ENCODE measurements around the gene FAM13A.

FAM13A gene

DNA sequence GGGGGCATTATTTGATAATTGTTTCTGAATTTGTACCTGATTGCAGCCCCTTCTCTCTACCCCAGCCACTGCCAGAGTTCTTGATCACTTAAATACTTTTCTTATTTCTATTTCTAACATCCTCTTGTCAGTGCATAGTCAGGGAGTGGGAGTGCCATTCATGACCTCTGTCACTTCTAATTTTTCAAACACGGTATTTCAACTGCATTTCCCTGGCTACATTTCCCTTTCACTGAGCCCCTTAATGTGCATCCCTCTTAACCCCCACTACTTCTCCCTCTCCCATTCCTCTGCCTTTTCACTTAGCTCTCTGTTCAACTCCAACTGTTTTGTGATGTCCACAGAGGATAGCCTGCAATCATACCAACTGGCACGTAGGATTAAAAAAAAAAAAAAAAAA is 231.1 kb downstream of the FAM13A start:
- no peak for DNase-seq (ENCODE audit: low read depth)
- TF ChIP-seq, protein P1, sequence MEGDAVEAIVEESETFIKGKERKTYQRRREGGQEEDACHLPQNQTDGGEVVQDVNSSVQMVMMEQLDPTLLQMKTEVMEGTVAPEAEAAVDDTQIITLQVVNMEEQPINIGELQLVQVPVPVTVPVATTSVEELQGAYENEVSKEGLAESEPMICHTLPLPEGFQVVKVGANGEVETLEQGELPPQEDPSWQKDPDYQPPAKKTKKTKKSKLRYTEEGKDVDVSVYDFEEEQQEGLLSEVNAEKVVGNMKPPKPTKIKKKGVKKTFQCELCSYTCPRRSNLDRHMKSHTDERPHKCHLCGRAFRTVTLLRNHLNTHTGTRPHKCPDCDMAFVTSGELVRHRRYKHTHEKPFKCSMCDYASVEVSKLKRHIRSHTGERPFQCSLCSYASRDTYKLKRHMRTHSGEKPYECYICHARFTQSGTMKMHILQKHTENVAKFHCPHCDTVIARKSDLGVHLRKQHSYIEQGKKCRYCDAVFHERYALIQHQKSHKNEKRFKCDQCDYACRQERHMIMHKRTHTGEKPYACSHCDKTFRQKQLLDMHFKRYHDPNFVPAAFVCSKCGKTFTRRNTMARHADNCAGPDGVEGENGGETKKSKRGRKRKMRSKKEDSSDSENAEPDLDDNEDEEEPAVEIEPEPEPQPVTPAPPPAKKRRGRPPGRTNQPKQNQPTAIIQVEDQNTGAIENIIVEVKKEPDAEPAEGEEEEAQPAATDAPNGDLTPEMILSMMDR (IDR thresholded peaks at IDR 0.05; ENCODE audit: insufficient read depth, low read depth, low read length, missing control alignments), result no peak
- no peak overlapping the region for H3K4me3 ChIP-seq (ENCODE audit: low read length)

DNA sequence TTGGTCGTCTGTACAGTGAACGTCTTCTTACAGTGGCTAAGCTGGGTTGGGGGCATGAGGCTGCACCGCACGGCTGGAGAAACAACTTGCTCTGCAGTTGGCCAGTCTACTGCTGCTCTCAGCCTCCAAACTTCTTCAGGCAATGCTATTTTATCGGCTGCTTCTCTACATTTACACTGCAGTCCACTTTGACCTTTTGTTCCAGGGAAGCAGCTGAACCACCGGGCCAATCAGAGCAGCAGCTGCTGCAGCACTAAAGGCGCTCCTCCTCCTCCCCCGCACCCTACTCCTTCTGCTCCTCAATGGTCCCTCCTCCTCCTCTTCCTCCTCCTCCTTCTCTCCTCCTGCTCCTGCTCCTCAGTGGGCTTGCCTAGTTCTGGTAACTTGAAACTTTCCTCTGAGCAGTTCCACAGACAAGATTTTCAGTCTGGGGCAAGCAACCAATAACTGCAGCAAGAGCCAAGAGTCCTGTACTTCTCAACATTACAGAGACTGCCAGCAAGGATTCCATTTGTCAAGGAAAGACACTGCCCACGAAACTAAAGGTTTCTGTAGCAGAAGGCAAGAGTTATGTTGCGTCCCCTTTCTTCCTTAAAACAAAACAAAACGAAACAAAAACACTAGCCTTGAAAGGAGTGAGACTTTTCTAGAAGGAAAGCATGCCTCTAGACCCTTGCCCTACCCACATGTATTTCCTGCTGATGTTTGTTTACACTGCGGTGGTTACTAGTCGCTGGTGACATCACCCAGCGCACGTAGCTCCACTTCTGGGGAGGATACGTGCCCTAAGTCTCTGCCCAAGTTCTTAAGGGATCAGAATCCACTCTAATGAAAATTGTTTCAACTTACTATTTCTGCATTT is 233.7 kb downstream of the FAM13A start:
- TF ChIP-seq, protein P1 (IDR thresholded peaks at IDR 0.05; ENCODE audit: insufficient read depth, low read depth, low read length, missing control alignments), result no peak
- peak; percentile 93 for DNase-seq (ENCODE audit: low read depth)
- H3K4me3 ChIP-seq (ENCODE audit: low read length), result peak overlapping the region; percentile 73

DNA sequence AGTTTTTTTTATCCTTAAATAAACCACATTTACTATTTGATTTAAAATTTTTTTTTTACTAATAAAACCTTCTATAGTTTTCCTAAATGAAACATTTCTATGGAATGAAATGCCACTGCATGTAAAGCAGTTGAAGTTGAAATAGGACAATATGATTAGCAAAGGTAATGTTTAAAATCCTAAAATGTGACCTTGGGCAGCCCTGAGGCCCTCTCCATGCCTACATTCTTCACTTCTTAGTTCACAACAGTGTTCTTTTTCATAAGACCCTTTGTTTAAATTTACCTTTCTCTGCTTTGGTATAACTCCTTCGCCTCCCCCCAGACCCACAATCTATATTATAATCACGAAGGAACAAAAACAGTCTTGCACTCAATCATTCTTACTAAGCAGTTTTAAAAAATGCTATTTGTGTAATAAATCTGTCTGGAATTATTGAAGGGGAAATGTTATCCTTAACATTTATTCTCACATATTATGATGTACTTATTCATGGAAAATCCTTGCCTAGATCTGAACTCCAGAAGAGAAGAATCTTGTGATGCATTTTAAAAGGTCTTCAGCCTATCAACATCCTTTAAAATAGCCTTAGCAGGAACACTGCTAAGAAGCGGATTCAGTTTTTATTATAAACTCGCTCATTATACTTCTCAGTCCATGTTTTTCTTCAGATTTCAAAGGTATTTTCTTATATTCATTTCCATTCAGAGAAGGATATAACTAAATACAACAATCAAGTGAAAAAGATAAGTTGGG is 234.8 kb downstream of the FAM13A start:
- no peak for DNase-seq (ENCODE audit: low read depth)
- peak overlapping the region; percentile 73 for H3K4me3 ChIP-seq (ENCODE audit: low read length)
- TF ChIP-seq, protein P1 (IDR thresholded peaks at IDR 0.05; ENCODE audit: insufficient read depth, low read depth, low read length, missing control alignments), result no peak

DNA sequence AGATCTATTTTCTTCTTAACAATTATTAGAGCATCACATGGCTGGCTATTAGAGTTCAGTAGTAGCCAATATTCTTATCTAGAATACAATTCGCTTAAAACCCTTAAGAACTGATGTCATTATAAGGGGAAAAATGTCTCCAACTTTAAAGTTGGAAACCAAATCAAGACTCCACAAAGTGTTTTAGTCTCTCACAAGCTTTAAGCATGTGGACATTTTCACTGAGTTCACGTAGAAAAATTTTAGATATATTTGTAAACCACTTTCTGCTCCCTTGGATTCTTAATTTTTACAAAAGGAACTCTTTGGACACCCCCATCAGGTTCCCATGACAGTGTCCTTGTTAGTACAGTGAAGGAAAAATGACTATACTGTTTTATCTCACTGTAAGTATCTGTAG is 235.5 kb downstream of the FAM13A start:
- DNase-seq (ENCODE audit: low read depth), result no peak
- peak overlapping the region; percentile 73 for H3K4me3 ChIP-seq (ENCODE audit: low read length)
- TF ChIP-seq, protein P1 (IDR thresholded peaks at IDR 0.05; ENCODE audit: insufficient read depth, low read depth, low read length, missing control alignments), result no peak

DNA sequence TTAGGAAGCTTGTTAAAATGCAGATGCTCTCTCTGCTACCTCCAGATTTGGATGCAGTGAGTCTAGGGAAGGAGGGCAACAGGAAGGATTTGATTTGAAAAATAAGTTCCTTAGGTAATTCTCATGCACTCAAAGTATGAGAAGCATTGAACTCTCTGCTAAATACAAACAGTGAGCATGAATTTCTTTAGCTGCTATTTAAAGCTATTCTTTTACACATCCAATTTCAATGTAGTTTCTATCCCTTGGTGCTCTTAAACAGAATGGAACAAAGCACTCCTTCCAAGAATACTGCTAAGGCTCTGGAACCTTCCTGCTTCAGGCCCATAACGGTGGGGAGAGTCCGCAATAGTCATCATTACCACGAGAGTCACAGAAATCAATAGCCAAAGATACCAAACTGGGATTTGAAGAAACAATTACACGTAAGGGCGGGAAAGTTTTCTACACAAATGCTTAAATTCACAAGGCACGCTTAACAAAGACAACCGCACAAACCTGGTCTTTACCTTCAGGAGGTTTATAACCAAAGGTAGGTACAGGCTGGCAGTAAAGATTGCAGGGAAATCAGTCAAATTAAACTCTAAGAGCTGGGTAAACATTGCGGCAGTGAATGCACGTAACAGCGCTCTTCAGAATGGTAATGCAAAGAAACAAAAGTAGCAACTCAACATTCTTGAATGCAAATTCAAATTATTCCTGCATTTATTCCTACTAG is 236.1 kb downstream of the FAM13A start:
- TF ChIP-seq, protein P1 (IDR thresholded peaks at IDR 0.05; ENCODE audit: insufficient read depth, low read depth, low read length, missing control alignments), result no peak
- peak overlapping the region; percentile 73 for H3K4me3 ChIP-seq (ENCODE audit: low read length)
- peak; percentile 11 for DNase-seq (ENCODE audit: low read depth)

DNA sequence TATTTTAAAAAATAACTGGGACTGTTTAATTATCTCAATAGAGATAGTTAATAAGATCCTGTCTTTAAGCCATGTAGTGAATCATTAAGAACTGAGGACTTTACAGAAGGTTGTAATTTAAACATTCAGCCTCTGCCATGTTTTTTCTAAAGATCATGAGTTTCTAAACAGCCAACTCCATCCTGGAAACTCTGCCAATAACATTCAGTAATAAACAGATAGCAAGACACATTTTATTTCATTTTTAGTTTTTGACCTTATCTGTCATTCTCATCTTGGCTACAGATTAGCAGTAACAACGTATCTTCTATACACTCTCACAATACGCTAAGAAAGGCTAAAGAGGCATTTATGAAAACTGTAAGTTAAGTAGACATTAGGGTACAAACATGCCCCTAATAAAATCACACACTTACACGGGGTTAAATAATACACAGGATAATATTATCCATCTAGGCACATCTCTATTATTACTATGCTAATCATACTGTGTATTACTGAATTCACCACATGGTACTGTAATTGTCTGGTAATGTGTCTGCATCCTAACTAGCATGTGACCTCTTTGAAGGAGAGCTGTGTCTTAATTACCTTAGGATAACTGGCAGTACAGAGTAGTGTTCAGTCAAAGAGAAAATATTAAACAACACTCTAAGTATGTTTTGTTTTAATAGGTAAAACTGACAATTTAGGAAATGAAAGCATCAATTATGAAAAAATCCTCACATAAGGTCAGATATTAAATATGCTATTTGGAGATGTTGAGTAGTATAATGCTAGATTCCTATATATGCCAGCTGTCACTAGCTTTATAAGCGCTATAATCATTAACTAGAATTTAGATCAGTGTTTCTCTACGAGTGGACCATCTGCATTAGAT is 236.9 kb downstream of the FAM13A start:
- no peak for DNase-seq (ENCODE audit: low read depth)
- TF ChIP-seq, protein P1 (IDR thresholded peaks at IDR 0.05; ENCODE audit: insufficient read depth, low read depth, low read length, missing control alignments), result no peak
- H3K4me3 ChIP-seq (ENCODE audit: low read length), result peak overlapping the region; percentile 73

Measured in epithelial cell of esophagus (primary cell).